NCI-H1436 (cell line): Measurements from ENCODE around the gene CACHD1.
"Not testable (repeated sequence)": the region's sequence is repeated elsewhere in the genome, so short reads cannot be mapped to it uniquely, and the experiment has no call there.

Experiments used
- DNase-seq: peaks from one replicate; lab custom pipeline; 2025; lab: John Stamatoyannopoulos, UW

The CACHD1 gene

DNA sequence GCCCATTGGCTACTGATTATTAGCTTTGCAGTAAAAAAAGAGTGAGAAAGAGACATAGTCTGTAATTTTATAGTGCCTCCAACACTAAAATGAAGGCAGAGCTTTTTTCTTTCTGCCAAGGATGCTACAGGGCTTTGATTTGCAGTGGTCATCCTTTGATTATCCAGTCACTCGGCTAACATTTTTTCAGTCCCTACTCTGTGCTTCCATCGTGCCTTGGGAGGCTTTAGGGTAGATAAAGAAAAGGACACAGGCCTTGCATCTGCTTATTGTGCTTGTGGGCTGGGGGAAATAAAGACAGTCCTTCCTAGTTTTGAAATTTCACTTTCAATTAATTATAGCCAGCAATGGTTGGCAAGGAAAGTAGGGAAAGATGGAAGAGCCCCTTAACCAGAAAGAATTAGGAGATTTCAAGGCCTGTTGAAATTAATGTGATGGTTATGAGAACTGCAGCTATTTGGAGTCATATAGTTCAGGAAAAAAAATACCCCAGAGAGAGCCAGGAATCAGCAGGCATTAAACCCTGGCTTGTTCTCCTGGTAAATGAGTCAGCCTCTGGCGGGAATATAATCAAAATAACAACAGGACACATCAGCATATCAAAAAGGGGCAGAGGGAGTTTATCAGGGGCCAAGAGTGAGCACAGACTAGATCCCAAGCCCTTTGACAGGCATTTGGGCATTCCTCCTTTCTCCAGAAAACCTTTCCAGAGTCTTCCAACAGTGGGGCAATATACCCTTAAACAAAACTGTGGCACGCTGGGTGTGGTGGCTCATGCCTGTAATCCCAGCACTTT is 27.4 kb downstream of the CACHD1 start:
- no peak for DNase-seq

DNA sequence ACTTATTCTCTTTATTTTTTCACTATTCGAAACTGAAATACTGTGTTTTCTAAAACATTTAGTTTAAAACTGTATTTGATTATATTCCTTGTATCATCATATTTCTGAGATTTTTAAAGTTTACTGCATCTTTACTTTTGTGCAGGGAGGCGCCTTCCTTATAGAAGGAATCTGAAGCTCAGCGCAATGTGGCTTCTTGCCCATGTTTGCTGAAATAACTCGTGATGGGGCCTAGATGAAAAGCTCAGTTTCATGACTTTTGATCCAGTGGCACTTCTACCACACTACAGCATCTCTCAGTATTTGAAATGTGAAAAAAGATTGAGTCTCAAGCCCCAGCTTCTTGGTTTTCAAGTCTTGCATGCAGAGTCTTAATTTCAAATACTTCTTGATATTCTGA is 28.4 kb downstream of the CACHD1 start:
- no peak for DNase-seq

DNA sequence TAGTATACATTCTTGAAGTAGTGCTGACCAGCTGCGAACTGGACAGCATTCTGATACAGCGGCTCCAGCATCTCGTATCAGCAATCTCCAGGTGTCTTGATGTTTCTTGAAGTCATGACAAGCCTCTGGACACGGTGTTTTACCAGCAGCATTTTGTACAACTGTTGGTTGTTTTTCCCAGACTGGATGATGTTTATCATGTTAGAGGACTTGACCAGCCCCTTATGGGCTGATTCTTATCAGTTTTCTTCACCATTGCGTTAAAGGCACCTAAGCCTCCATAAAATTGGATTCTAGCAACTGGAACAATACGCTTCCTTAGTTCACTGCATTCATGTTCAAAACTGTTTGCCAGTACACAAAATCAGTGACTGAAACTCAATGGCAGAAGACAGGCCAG is 29.1 kb downstream of the CACHD1 start:
- no peak for DNase-seq

DNA sequence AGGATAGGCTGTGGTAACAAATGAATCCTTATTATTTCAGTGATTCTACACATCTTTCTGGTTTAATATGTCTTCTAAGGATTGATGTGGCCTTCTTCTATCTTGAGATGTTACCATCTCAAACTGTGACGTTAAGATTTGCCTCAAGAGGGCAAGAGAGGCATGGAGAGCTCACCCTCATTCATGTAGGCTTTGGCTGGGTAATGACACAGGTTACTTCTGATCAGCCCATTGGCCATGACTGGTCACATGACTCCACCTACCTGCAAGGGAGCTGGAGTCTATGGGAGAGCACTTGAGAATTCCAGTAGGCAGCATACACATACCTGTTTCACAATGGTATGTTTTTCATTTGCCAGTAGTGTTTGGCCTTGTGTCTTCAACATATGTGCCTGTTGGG is 30.0 kb downstream of the CACHD1 start:
- no peak for DNase-seq

- DNase-seq = no peak
Observed at GRCh38 chr1:64502083-64502482, 32.2 kb downstream of the CACHD1 start.

DNA sequence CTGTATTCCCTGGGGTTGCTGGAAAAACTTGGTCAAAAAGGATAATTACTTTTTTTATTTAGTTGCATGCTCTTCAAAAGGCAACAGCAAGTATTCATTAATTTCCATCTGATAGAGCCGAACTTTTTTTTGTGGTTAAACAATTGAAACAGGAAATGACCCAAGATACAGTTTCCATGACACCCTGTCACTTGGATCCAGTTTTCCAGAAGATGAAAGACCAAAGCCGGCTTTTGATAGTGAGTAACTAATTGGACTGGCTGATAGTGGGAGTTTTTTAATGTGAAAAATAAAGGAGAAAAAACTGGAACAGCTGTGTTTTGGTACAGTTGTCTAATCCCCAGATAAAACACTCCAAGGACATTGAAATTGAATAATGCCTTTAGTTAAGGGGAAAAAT is 33.0 kb downstream of the CACHD1 start:
- no peak for DNase-seq

GRCh38 chr1:64505232-64505943 is 35.5 kb downstream of the CACHD1 start:
- peak; percentile 52 for DNase-seq

DNA sequence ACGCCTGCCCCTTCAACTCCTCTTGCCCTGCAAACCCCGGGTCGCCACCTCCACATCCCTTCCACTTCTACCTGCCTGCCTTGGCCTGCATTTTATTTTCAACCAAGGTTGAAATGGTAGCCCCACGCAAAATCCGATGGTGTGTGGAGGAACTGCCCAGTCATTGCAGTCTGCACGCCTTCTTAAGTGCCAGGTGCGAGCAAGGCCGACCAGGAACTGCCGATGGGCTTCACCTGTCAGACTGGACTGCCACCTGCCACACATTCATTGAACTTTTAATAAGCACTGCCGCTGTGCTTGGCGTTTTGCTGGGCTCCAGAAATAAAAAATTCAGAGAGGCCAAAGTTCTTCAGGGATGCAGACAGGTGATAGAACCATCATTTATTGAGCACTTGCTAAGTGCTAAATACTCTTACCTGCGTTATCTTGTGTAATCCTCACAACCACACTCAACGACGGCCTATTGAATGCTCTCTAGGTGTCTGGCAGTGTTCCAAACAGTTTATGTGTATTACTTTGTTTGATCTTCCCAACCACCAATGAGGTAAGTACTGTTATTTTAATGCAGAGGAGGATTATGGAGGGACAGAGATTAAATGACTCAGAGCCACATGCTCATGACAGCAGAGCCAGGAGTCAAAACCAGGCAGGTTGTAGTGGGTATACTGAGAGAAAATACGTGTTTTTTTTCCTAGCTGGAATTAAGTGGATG is 36.2 kb downstream of the CACHD1 start:
- peak; percentile 63 for DNase-seq

DNA sequence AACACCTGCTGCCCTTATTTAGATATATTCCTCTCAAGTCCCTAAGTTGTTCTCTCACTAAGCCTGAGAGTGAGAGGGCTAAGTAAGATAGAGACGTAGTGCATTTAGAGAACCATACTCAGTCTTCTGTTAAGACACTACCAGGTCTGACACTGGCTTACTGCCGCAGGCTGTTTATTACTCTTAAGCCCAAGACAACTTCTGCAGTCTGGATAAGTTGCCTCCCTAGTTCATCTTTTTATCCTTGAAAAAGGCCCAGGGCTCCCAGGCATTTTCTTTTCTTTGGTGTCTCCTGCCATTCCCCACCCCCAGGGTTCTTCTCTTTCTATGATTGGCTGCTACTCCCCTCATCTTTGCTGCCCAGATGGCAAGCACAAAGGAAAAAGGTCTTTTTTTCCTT is 38.7 kb downstream of the CACHD1 start:
- DNase-seq = no peak

GRCh38 chr1:64511044-64511443 is 41.1 kb downstream of the CACHD1 start:
- DNase-seq = no peak

DNA sequence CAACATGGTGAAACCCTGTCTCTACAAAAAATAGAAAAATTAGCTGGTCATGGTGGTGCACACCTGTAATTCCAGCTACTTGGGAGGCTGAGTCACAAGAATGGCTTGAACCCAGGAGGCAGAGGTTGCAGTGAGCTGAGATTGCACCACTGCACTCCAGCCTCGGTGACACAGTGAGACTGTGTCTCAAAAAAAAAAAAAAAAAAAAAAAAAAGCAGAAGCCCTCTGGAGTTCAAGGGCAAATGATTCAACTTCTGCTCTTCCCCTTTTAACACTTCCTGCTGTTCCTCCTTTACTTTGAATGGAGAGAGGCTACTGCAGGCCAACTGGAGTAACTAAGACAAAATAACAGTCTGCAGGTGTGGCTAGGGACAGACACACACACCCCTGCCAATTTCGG is 42.3 kb downstream of the CACHD1 start:
- not testable (repeated sequence) for DNase-seq

DNA sequence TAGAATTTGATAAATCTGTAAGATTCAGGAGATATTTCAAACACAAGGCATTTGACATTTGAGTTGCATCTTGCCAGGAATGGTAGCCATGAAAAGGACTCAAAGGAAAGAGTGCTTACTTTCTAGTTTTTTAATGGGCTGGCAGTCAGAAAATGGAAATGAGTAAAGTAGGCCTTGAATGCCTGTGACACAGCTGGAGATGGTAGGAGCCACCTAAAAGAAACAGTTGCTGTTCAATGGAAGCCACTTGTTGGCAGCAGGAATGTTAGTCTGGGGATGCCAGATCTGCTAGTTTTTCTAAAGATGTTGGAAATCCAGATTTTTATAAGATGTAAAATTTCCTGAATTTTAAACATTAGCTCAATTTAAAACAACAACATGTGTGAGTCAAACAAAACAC is 43.6 kb downstream of the CACHD1 start:
- no peak for DNase-seq

GRCh38 chr1:64514197-64514765 is 44.4 kb downstream of the CACHD1 start:
- DNase-seq = no peak

DNA sequence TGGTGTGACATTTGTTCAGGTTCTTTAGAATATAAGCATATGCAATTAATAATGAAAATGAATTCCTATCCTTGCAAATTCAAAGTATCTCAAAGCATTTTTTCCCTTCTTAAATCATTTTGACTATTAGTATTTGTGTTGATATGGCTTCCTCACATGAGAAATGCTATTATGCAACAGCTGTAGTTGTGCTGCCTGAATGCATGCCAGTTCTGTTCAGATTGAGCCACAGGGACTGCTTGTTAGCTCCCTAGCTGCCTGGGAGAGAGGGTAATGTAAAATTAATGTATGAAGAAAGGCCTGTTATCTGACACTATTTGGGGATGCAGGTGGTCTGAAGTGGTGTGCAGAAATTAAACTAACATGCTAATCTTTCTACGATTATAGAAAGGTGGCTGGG is 45.5 kb downstream of the CACHD1 start:
- DNase-seq = peak; percentile 6

DNA sequence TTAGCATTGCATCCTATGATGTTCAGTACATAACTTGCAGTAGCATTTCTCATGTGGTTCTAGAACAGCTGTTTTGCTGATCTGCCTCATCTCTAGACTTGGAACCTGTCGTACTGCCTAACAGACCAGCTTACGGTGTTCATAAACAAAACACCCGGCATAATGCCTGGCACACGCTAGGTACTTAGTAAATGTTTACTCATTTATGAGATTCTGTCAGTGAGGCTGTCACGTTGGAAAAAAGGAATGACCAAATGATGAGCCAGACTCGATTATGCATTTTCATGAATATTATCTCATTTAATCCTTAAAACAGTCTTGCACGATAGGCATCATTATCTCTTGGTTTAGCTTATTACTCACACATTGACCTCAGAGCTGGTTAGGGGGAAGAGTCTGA is 46.4 kb downstream of the CACHD1 start:
- no peak for DNase-seq

DNA sequence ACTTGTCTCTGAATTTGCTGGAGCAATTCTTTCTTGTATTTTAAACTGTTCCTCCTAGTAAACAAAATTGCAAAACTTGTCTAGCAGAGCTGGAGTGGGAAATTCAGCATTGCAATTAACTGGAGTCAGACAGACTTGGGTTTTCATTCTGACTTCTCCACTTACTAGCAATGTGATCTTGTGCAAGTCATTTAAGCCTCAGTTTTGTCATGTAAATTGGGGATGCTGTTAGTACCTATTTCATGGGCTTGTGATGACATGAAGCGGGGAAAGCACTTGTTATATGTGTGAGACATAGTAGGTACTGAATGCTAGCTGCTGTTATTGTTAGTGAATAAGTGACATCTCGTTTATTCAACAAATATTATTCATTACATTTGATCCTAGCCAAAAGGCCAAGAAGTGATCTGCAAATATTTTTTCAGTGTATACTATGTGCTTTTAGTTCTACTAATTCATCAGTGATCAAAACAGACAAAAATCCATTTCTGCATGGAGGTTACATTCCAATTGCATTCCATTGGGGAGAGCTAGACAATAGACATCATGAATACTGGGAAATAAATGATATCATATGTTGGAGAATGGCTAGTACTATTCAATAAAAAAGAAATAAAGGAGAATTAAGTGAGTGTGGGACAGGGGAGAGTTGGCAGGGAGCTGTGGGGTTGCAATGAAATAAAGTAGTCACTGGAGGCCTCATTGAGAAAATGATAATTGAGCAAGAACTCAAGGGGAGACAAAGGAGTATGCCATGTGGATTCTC is 47.1 kb downstream of the CACHD1 start:
- DNase-seq = no peak

DNA sequence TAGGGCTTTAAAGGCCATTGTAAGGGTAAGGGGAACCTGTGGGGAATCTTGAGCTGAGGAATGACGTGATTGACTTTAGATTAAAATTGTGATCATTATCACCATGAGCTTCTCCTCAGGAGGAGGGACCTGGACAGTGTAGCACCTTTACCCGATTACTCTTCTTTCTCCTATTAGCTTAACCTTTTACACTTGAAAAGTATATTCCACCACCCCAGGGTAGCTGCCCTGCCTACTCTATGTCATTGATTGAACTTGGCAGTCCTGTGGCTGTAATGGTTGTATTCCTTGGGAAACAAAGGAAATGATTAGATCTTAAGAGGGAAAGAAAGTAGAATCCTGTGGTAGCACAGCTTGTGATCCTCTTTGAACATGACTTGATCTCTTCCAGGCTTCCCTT is 47.7 kb downstream of the CACHD1 start:
- no peak for DNase-seq

GRCh38 chr1:64518692-64519481 is 49.0 kb downstream of the CACHD1 start:
- DNase-seq = no peak

DNA sequence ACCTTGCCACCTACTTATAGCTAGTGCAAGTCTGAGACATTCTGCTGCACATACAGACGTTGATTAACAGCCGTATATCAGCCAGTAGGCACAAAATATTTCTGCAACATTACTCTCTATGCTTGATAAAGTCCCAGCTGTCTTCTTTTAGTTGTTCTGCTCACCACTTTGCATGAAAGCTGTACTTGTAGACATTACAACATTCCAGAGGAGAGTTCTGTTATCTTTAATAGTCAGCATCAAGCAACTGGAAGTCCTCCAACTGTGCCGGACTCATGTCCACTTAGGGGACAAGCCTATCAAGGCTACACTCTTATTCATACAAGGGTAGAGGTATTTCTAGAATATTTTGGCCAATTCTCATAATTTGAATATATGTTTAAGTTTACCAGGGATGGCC is 50.0 kb downstream of the CACHD1 start:
- no peak for DNase-seq

GRCh38 chr1:64522740-64523139 is 52.8 kb downstream of the CACHD1 start:
- no peak for DNase-seq
